Activated B cell treated with CpG ODN at 0.5 μM for 24 hours (primary cell): ENCODE measurements around the gene OR4D11. TPM values are rescaled to one million over a fixed set of nuclear protein-coding genes. Genes with fewer than 3 reads are reported as not detected.
"Not testable (repeated sequence)": the region's sequence is repeated elsewhere in the genome, so short reads cannot be mapped to it uniquely, and the experiment has no call there.

ENCODE experiments used
- ATAC-seq: fragments of 200-7000 bp; cut with Tn5 transposase; one replicate; pipeline ENCODE4 v1.10.0; 2021; ENCODE audit warnings: low read depth, mild to moderate bottlenecking, moderate library complexity
- CTCF ChIA-PET: fragments of 350-600 bp; sonication (Branson Sonifier 250); formaldehyde crosslinking; loops from one replicate; lab custom pipeline; 2021; ENCODE audit warnings: antibody characterized with exemption; lab: Charles Lee
- POLR2A ChIA-PET: fragments of 350-600 bp; sonication (Branson Sonifier 250); formaldehyde crosslinking; loops from one replicate; lab custom pipeline; 2021; ENCODE audit warnings: antibody characterized with exemption; lab: Charles Lee
- DNase-seq: peaks from one replicate; pipeline ENCODE4 v3.0.0; 2022
- H3K27ac Mint-ChIP-seq: one replicate; pipeline ENCODE4 v1.8.0; 2020; ENCODE audit warnings: mixed read lengths
- H3K27me3 Mint-ChIP-seq: one replicate; pipeline ENCODE4 v1.8.0; 2021; ENCODE audit warnings: mixed read lengths
- H3K36me3 Mint-ChIP-seq: one replicate; pipeline ENCODE4 v1.8.0; 2021; ENCODE audit warnings: low read depth, mixed read lengths
- H3K4me1 Mint-ChIP-seq: one replicate; pipeline ENCODE4 v1.8.0; 2021; ENCODE audit warnings: mixed read lengths
- H3K4me3 Mint-ChIP-seq: one replicate; pipeline ENCODE4 v1.8.0; 2020; ENCODE audit warnings: mild to moderate bottlenecking, mixed read lengths
- H3K9me3 Mint-ChIP-seq: one replicate; pipeline ENCODE4 v1.8.0; 2020; ENCODE audit warnings: mixed read lengths
- intact Hi-C: fragments of 100-400 bp; cut with micrococcal nuclease; formaldehyde crosslinking; loops from one replicate; pipeline ENCODE4 v1.15.1; 2024
- total RNA-seq: library from RNA; stranded (reverse); gene quantifications from 2 replicates; pipeline ENCODE4 v1.2.3, GENCODE V29; 2022
- TF ChIP-seq, protein P1 (sequence below): fragments of 200-600 bp; IDR thresholded peaks from one replicate; pipeline ENCODE4 v1.8.0; 2022; ENCODE audit warnings: antibody characterized with exemption, mild to moderate bottlenecking

OR4D11 gene
- total RNA-seq, 1 donor from 2014 or later, result not detected

DNA sequence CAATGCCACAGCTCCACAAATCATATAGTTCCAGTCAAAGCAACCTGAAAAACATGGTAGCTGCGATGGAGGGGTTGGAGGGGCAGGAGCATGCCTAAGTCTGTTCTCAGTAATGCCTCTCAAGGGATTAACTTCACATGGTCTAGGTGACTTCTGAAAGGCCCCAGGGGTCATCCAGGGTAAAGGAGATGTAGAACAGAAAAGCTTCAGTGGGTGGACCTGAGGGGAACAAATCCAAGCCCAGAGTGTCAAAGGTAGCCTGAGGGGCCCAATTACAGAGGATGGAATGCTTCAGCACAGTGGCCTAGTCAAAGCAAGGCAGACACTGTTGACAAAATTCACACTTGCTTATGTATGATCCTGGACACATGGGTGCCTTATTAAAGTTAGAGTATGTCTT lies 31.3 kb downstream of the OR4D11 start:
- TF ChIP-seq, protein P1, sequence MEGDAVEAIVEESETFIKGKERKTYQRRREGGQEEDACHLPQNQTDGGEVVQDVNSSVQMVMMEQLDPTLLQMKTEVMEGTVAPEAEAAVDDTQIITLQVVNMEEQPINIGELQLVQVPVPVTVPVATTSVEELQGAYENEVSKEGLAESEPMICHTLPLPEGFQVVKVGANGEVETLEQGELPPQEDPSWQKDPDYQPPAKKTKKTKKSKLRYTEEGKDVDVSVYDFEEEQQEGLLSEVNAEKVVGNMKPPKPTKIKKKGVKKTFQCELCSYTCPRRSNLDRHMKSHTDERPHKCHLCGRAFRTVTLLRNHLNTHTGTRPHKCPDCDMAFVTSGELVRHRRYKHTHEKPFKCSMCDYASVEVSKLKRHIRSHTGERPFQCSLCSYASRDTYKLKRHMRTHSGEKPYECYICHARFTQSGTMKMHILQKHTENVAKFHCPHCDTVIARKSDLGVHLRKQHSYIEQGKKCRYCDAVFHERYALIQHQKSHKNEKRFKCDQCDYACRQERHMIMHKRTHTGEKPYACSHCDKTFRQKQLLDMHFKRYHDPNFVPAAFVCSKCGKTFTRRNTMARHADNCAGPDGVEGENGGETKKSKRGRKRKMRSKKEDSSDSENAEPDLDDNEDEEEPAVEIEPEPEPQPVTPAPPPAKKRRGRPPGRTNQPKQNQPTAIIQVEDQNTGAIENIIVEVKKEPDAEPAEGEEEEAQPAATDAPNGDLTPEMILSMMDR, result no peak
- Mint-ChIP-seq H3K9me3 (no peaks in the 10 kb centered on the region), H3K27ac (no peak overlapping the region), H3K4me3 (no peak overlapping the region), H3K4me1 (peaks cover 7% of the 10 kb centered on the region), H3K27me3 (peaks cover 4% of the 10 kb centered on the region), H3K36me3 (no peaks in the 10 kb centered on the region)
- DNase-seq, result no peak
- POLR2A ChIA-PET, result no interaction called here
- ATAC-seq, result no peak
- CTCF ChIA-PET, result no interaction called here
- intact Hi-C loops, result no loop called here

DNA sequence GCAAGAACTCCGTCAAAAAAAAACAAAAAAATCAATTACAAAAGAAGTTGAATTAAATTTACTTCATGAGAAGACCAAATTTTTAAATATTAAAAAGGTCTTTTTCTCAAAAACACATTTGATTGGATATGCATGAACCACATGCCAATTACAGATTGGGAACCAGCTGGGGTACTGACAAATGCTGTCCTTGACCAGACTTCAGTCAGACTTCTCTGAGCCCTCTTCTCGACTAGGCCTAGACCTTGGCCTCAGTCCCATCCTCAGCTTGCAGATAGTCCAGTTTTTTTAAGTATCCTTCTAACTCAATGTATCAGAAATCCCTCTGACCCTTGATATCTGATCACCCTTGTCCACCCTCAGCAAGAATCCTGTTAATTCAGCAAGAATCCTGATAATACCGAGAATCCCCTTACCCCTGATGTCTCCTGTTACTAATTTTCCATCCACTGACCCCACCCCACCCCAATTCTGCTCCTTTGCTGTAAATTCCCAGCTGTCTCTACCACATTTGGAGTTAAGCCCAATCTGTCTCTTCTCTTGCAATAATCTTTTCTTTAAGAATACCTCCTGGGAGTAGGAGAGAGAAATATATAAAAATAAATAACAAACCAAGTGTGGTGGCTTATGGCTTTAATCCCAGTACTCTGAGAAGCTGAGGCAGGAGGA lies 38.9 kb downstream of the OR4D11 start:
- Mint-ChIP-seq H3K27ac (no peak overlapping the region), H3K27me3 (no peaks in the 10 kb centered on the region), H3K36me3 (no peaks in the 10 kb centered on the region), H3K4me3 (no peak overlapping the region), H3K9me3 (no peaks in the 10 kb centered on the region), H3K4me1 (peaks cover 3% of the 10 kb centered on the region)
- no peak for ATAC-seq
- intact Hi-C loops, result no loop called here
- ChIA-PET CTCF (interaction anchor here (0.7 kb wide), 1 partner anchor 112 kb away, joined by 3 read pairs; no protein-coding TSS in a partner anchor), POLR2A (no interaction called here)
- TF ChIP-seq, protein P1, result no peak
- DNase-seq, result no peak

DNA sequence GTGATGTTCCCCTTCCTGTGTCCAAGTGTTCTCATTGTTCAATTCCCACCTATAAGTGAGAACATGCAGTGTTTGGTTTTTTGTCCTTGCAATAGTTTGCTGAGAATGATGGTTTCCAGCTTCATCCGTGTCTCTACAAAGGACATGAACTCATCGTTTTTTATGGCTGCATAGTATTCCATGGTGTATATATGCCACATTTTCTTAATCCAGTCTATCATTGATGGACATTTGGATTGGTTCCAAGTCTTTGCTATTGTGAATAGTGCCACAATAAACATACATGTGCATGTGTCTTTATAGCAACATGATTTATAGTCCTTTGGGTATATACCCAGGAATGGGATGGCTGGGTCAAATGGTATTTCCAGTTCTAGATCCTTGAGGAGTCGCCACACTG lies 40.3 kb downstream of the OR4D11 start:
- ATAC-seq, POLR2A ChIA-PET, intact Hi-C loops, H3K4me1 Mint-ChIP-seq, H3K27ac Mint-ChIP-seq, H3K9me3 Mint-ChIP-seq, H3K27me3 Mint-ChIP-seq, CTCF ChIA-PET, H3K4me3 Mint-ChIP-seq, DNase-seq, H3K36me3 Mint-ChIP-seq: not testable (repeated sequence)

DNA sequence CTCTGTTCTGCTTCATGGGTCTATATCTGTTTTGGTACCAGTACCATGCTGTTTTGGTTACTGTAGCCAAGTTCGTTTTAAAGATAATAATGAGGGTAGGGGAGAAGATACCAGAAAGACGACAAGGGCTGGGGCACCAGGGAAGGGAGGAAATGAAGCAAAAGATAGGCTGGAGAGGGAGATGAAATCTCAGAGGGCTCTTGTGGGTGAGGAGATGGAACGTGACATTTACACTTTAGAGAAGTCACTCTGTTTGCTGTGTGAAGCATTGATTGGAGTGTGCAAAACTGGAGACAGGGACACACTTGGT lies 41.4 kb downstream of the OR4D11 start:
- no peaks in the 10 kb centered on the region for H3K9me3 Mint-ChIP-seq
- ATAC-seq, result no peak
- H3K36me3 Mint-ChIP-seq, result no peaks in the 10 kb centered on the region
- ChIA-PET CTCF (no interaction called here), POLR2A (no interaction called here)
- H3K27me3 Mint-ChIP-seq, result no peaks in the 10 kb centered on the region
- H3K27ac Mint-ChIP-seq, result no peak overlapping the region
- no peak overlapping the region for H3K4me3 Mint-ChIP-seq
- TF ChIP-seq, protein P1, result no peak
- intact Hi-C loops, result no loop called here
- H3K4me1 Mint-ChIP-seq, result peaks cover 5% of the 10 kb centered on the region
- DNase-seq, result no peak

DNA sequence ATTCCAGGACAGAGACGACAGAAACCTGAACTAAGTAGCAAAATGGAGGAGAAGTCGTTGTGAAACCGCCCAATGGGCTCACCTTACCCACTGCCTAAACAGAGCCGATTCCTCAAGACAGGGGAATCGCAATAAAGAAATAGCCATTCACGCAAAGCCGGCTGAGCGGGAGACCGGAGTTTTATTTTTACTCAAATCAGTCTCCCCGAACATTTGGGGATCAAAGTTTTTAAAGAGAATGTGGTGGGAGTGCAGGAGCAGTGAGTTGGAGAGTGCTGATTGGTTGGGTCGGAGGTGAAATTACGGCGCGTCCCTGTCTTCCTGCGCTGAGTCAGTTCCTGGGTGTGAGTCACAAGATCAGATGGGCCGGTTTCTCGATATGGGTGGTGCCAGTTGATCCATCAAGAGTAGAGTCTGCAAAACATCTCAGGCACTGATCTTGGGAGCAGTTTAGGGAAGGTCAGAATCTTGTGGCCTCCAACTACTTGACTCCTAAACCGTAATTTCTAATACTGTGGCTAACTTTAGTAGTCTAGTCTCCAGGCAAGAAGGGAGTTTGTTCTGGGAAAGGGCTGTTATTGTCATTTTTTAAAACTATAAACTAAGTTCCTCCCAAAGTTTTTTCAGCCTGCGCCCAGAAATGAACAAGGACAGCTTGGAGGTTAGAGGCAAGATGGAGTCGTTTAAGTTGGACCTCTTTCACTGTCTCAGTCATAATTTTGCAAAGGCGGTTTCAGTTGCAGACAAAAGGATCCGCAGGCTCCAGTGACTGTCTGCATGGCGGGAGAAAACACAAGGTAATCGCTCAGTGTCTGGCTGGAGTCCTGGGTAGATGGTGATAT lies 42.0 kb downstream of the OR4D11 start:
- ATAC-seq (no peak), DNase-seq (no peak)
- Mint-ChIP-seq H3K4me3 (no peak overlapping the region), H3K9me3 (no peaks in the 10 kb centered on the region), H3K4me1 (peaks cover 7% of the 10 kb centered on the region), H3K27ac (no peak overlapping the region), H3K27me3 (no peaks in the 10 kb centered on the region), H3K36me3 (peaks cover under 1% of the 10 kb centered on the region)
- TF ChIP-seq, protein P1, result no peak
- CTCF ChIA-PET, result no interaction called here
- intact Hi-C loops, result no loop called here
- POLR2A ChIA-PET, result no interaction called here

DNA sequence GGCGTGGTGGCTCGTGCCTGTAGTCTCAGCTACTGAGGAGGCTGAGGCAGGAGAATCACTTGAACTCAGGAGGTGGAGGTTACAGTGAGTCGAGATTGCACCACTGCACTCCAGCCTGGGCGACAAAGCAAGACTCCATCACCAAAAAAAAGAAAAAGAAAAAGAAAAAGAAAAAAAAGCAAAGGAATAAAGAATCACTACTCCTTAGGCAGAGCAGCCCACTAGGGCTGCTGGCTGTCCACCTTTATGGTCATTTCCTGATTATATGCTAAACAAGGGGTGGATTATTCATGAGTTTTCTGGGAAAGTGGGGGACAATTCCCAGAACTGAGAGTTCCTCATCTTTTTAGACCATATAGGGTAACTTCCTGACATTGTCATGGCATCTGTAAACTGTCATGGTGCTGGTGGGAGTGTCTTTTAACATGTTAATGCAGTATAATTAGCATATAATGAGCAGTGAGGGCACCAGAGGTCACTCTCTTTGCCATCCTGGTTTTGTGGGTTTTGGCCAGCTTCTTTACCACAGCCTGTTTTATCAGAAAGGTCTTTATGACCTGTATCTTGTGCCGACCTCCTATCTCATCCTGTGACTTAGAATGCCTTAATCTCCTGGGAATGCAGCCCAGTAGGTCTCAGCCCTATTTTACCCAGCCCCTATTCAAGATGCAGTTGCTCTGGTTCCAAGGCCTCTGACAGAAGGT lies 44.4 kb downstream of the OR4D11 start:
- H3K4me3 Mint-ChIP-seq, H3K27me3 Mint-ChIP-seq, H3K36me3 Mint-ChIP-seq, H3K9me3 Mint-ChIP-seq, H3K27ac Mint-ChIP-seq, DNase-seq, intact Hi-C loops, CTCF ChIA-PET, ATAC-seq: not testable (repeated sequence)
- H3K4me1 Mint-ChIP-seq, result peaks cover 23% of the 10 kb centered on the region
- POLR2A ChIA-PET, result interaction anchor here (0.7 kb wide), 1 partner anchor 18 kb away, joined by 3 read pairs; no protein-coding TSS in a partner anchor
